ENCODE measurements around the gene ADSS1.

ADSS1 gene

DNA sequence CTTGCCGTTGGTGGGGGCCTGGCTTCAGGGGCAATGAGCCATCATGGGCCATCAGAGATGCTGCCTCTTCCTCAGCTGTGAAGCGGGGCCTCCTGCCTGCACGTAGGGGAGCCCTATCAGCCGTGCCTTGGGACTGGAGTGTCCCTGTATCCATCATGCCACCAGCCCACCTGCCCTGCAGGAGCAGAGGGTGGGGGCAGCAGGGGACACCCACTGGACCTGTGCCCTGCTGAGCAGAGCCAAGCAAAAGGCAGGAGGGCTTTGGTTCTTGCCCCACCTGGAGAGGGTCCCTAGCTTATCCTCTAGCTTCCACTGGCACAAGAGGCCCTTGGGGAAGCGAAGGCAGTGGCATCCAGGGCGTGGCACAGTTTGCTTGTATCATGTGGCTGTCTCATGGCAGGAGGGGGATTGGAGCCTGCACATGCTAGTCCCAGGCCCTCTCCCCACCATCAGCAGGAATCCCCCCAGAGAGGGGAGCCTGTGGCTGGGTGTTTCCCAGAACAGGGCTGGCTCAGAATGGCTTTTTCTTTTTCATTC lies 10.1 kb downstream of the ADSS1 start:
- DNase-seq (ENCODE audit: low read depth in 2 of 2) = no peak

DNA sequence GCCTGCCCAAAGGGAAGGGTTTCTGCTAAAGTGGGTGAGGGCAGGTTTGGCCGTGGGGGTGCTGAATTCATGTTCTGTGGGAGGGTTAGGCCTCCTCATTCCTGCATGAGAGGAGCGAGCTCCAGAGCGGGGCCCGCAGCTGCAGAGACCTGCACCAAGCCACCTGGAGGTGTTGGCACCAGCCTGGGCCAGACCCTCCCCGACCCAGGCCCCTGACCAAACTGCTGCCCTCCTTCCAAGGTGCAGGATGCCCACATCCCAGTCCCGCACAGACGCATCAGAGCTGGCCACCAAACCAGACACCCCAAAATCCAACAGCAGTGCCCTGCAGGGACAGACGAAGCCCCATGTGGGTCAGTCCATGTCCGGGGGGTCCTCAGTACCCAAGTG lies 10.6 kb downstream of the ADSS1 start:
- DNase-seq (ENCODE audit: low read depth in 2 of 2) = no peak

DNA sequence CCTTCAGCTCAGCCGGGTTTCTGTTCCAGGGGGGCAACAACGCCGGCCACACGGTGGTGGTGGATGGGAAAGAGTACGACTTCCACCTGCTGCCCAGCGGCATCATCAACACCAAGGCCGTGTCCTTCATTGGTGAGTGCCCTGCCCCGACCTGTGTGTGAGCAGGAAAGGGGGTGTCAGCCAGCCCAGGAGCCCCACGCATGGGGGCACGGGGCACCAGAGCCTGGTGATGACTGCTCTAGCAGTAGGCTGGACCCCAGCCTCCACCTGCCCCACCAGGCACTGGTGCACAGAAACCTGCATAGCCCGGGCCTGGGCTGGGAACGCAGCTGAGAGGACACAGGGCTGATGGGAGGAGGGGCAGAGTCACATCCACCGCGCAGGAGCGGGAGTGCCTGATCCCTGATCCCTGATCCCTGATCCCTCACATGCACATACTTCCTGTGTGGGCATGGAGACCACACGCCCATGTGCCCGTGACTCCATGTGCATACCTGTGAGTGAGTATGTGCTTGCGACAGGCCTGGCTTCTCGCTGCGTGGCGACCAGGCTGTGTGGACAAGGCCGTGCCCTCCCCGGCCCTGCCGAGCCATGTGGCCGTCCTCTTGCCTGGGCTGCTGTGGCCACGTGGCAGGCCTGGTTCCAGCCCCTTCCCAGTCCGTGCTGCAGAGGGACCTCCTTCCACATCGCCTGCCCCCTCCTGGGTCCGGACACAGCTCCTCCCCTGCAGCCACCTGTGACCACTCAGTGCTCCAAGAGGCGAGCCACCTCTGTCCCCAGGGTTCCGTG lies 11.2 kb downstream of the ADSS1 start:
- DNase-seq (ENCODE audit: low read depth in 2 of 2) = no peak

DNA sequence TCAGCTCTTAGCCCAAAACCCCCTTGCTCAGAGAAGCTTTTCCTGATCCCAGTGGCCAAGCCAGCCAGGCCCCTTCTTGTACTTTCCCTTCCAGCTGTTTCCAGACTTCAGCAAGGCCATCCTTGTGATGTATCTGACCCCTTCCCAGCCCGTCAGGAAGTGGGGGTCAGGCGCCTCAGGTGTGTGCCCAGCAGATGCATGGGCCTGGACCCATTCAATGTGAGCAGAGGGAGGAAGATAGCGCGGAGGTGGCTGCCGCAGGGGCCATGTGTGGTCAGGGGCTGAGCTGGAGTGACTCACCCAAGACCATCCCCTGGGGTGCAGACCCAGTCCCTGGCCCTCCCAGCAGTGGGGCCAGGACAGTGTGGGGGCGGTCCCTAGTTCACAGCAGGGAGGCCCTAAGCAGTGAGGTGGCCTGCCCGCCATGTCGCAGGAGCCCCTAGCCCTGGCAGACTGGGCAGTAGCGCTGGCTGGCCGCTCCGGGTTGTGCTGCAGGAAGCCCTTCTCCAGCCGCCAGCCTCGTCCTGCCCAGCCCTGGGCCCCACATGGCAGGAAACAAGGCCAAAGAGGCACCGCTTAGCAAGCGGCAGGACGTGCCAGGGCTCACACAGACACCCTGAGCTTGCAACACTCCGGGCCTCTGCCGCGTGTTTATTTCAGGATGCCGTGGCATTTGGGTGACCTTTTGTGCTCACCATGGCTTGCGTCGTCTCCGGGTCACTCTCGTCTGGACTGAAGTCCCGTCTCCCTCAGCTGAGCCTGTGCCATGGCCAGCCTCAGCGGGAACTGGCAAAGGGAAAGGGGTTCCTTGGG lies 12.0 kb downstream of the ADSS1 start:
- no peak for DNase-seq (ENCODE audit: low read depth in 2 of 2)

DNA sequence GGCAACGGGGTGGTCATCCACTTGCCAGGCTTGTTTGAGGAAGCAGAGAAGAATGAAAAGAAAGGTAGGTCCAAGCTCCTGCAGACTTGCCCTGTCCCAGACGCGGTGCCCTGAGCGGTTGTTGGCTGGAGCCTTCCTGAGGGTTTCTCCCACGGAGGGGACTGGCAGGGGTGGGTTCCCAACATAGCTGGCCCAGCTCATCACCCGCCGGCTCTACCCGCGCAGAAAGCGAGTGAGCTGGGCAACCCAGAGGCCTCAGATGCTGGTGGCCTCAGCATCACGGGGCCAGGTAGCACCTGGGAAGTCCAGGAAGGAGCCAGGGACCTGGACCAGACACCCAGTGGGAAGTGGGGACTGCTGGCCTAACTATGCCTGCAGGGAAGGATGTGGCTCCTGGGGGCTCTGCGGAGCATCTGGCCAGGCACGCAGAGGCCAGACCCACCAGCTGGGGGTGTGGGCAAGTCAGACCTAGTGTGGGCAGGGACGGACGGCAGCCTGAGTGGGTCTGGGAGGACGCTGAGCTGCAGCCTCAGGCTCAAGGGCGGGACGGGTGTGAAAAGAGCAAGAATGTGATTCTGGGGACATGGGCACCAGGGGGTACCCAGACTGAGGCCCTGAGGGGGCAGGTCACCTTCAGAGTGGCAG lies 14.5 kb downstream of the ADSS1 start:
- no peak for DNase-seq (ENCODE audit: low read depth in 2 of 2)

DNA sequence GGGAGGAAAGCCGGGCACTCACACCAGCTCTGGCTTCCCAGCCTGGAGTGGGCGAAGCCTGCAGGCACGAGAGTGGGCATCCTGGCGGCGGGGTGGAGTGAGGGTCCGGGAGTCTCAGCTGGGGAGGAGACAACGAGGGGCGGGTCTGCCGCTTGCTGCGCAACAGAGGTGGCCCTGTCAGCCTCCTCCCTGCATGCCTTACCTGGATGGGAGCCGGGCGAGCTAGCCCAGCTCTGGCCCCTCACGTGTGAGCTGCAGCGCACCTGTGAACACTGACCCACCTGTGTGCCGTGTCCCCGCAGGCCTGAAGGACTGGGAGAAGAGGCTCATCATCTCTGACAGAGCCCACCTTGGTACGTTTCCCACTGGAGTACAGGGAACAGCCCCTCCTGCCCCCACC lies 15.0 kb downstream of the ADSS1 start:
- no peak for DNase-seq (ENCODE audit: low read depth in 2 of 2)

- no peak for DNase-seq (ENCODE audit: low read depth in 2 of 2)
Observed at GRCh38 chr14:104739546-104740516, 15.8 kb downstream of the ADSS1 start.

GRCh38 chr14:104741108-104741802 lies 17.2 kb downstream of the ADSS1 start:
- no peak for DNase-seq (ENCODE audit: low read depth in 2 of 2)

DNA sequence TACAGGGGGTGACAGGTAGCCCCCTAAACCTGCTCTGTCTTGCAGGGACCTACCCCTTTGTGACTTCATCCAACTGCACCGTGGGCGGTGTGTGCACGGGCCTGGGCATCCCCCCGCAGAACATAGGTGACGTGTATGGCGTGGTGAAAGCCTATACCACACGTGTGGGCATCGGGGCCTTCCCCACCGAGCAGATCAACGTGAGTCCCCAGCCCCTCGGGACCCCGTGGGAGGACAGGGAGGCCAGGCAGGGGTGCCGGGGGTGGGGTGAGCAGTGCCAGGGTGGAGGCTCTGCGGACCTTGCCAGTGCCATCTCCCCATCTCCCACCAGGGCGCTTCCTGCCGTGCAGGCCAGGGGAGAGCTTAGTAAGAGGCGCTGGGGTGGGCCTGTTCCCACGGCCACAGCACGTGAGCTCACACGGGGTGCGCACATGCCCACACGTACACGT lies 17.8 kb downstream of the ADSS1 start:
- no peak for DNase-seq (ENCODE audit: low read depth in 2 of 2)

- no peak for DNase-seq (ENCODE audit: low read depth in 2 of 2)
Observed at GRCh38 chr14:104742586-104743455, 18.8 kb downstream of the ADSS1 start.

- no peak for DNase-seq (ENCODE audit: low read depth in 2 of 2)
Observed at GRCh38 chr14:104743461-104744380, 19.7 kb downstream of the ADSS1 start.

- no peak for DNase-seq (ENCODE audit: low read depth in 2 of 2)
Observed at GRCh38 chr14:104744484-104744883, 20.5 kb downstream of the ADSS1 start.

DNA sequence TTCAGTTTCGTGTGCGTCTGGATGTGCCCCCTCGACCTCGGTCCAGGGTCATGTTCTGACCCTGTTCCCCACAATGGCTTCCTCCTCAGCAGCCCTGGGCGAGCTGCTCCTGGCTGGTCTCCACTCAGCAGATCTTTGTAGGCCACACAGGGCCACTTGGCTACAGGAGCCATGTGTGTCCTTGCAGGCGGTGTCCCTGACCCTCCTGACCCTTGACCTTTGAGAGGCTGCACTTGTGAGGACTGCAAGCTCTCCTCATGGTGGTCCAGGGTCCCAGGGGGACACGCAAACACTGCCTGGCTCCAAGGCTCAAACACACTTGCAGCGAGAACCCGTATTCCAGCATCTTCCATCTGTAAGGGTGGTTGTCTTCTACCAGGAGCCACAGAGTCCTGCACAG lies 21.4 kb downstream of the ADSS1 start:
- no peak for DNase-seq (ENCODE audit: low read depth in 2 of 2)

DNA sequence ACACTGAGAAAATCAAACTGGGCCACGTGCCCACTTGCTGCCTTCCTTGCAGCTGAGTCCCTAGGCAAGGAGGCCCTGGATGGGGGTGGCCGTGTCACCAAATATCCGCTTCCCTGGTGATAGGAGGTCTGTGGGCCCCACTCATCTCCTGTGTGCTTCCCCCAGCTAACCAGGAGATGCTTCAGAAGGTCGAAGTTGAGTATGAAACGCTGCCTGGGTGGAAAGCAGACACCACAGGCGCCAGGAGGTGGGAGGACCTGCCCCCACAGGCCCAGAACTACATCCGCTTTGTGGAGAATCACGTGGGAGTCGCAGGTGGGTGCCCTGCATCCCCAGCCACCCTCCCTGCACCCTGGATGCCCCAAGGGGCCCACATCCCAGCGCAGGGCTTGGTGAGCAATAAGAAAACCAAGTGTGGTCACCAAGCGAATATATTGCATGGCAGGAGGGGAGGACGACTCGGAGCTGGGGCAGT lies 22.1 kb downstream of the ADSS1 start:
- DNase-seq (ENCODE audit: low read depth in 2 of 2) = no peak

- no peak for DNase-seq (ENCODE audit: low read depth in 2 of 2)
Observed at GRCh38 chr14:104746934-104747481, 23.0 kb downstream of the ADSS1 start.

DNA sequence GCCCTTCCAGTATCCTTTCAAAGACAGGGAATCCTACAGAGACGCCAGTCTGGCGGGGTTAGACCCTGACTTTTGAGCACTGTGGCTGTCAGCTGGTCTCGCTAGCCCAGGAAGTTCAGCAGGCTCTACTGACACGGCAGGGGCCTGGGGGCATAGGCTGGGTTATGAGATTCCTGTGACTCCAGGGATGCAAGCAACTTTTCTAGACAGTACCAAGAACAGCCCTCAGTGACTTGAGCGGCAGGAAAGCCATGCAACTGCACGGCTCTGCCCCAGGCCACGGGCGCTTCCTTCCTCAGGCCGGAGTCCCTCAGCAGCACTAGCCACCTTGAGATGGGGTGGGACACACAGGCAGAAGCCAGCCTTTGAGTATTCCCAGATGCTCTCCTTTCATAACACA lies 23.8 kb downstream of the ADSS1 start:
- DNase-seq (ENCODE audit: low read depth in 2 of 2) = no peak

DNA sequence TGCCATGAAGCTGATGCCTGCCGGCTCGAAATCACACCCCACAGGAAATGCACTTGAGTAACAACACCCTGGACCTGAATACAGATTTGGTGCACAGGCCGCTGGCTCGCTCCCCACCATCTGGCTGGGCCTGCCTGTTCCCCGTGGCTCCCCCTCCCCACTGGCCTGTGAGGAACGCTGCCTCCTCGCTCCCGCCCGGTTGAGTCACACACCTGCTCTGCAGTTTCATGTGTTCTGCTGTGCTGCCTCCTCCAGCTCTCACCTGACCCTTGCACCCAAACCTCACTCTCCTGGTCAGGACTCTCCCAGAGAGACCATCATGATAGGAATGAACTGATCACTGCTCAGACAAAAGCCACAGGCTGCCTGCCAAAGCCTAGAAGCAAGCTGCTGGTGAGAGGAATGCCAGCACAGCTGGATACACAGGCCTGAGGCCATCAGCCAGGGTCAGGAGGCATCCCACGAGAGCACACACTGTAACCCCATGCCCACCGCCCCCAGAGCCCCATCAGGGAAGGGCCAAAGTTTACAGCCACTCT lies 25.2 kb downstream of the ADSS1 start:
- no peak for DNase-seq (ENCODE audit: low read depth in 2 of 2)

Measured in activated CD8-positive, alpha-beta memory T cell treated with anti-CD3 and anti-CD28 coated beads for 4 hours (primary cell).